ENCODE results near the gene RASAL1. TPM values are rescaled to one million over a fixed set of nuclear protein-coding genes. Genes with fewer than 3 reads are reported as not detected.

Gene RASAL1
- total and polyA plus RNA-seq, 8 donors: 3.0 to 62.0 (median 23.8) TPM

DNA sequence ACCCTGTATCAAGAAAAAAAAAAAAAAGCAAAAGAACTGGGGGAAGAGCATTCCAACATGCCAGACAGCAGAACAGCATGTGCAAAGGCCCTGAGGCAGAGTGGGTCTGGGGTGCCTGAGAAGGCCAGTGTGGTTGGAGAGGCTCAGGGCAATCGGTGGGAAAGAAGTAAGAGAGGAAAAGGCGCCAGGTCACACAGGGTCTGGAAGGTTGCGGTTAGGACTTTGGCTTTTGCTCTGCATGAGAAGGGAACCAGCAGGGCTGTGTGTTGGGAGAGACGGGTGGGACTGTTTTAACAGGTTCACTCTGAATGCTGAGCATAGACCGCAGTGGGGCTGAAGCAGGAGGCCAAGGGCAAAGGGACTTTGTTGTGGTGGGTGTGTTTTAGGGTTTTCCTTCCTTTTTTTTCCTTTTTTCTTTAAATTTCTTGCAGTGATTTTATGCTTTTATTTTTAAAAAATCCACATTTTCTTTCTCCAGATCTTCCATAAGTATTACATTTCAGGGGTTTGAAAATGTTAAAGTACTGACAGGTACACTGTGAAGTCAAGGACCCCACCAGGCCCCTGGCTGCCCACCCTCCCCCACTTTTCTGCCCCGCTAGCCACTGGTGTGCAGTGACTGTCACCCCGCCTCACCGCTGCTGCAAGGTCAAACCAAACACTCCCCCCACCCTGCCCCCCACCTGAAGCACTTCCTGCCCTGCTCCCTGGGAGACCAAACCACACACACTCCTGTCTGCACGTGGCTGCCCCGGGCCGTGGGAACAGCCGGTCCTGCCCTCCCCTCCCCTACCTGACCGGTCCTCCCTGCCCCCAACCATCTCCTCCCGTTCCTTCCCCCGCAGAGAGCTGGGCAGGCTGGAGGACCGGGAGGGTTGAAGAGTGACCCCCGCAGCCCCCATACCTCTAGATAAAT lies 49.1 kb downstream of the RASAL1 start:
- intact Hi-C loops (cut with DNase I; ENCODE audit: low total_unique reads): no loop called here
- Histone ChIP-seq H3K4me1 (peaks cover 0 to 12% (median 0%) of the 10 kb centered on the region in 4 donors), H3K4me3 (no peak overlapping the region), H3K27me3 (peaks cover 0 to 65% (median 0%) of the 10 kb centered on the region in 3 donors), H3K36me3 (no peaks in the 10 kb centered on the region), H3K27ac (no peak overlapping the region), H3K9me3 (no peaks in the 10 kb centered on the region)
- peak in 1 of 2 donors; percentile 65 for DNase-seq
- no peak for TF ChIP-seq POLR2A (IDR thresholded peaks at IDR 0.05)
- 26 to 34% (median 32%) methylated on average over 14 to 17 of the region's 17 CpGs for WGBS, 5 donors

- Histone ChIP-seq H3K27me3 (peaks cover 0 to 67% (median 0%) of the 10 kb centered on the region in 3 donors), H3K4me3 (no peak overlapping the region), H3K36me3 (no peaks in the 10 kb centered on the region), H3K4me1 (peaks cover 0 to 12% (median 0%) of the 10 kb centered on the region in 4 donors), H3K9me3 (no peaks in the 10 kb centered on the region), H3K27ac (no peak overlapping the region)
- WGBS, 5 donors: 79 to 89% (median 85%) methylated on average over 9 to 11 of the region's 11 CpGs
- intact Hi-C loops (cut with DNase I; ENCODE audit: low total_unique reads): no loop called here
- DNase-seq: peak in 1 of 2 donors; percentile 41
- TF ChIP-seq CTCF (IDR thresholded peaks at IDR 0.05) (no peak), POLR2AphosphoS5 (IDR thresholded peaks at IDR 0.05) (no peak), EP300 (IDR thresholded peaks at IDR 0.05) (no peak), POLR2A (IDR thresholded peaks at IDR 0.05) (no peak)
Observed at GRCh38 chr12:113083863-113084435, 51.6 kb downstream of the RASAL1 start.

DNA sequence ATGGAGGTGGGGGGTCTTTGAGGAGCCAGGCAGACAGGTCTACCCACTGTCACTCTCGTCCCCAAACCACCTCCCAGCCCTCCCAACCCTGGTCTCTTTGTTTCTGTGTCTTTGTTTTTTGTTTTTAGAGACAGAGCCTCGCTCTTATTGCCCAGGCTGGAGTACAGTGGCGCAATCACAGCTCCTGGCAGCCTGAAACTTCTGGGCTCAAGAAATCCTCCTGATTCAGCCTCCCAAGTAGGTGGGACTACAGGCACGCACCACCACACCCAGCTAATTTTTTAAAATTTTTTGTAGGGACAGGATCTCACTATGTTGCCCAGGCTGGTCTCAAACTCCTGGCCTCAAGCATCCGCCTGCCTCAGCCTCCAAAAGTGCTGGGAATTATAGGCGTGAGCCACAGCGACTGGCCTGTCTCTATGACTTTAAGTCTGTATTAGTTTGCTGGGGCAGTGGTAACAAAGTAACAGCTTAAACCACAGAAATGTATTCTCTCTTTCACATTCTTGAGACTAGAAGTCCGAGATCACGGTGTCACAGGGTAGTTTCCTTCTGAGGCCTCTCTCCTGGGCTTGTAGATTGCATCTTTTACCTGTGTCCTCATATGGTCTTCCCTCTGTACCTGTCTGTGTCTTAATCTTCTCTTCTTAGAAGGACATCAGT lies 52.9 kb downstream of the RASAL1 start:
- intact Hi-C loops (cut with DNase I; ENCODE audit: low total_unique reads): no loop called here
- DNase-seq: no peak
- no peak for TF ChIP-seq POLR2AphosphoS5 (IDR thresholded peaks at IDR 0.05)
- TF ChIP-seq CTCF (IDR thresholded peaks at IDR 0.05): no peak
- TF ChIP-seq POLR2A (IDR thresholded peaks at IDR 0.05): no peak
- TF ChIP-seq EP300 (IDR thresholded peaks at IDR 0.05): no peak
- WGBS, 5 donors: 82 to 89% (median 83%) methylated on average over 9 of the region's 9 CpGs
- Histone ChIP-seq H3K36me3 (no peaks in the 10 kb centered on the region), H3K4me3 (no peak overlapping the region), H3K9me3 (no peaks in the 10 kb centered on the region), H3K27ac (no peak overlapping the region), H3K4me1 (peaks cover 0 to 12% (median 0%) of the 10 kb centered on the region in 4 donors), H3K27me3 (peaks cover 0 to 68% (median under 1%) of the 10 kb centered on the region in 3 donors)

- H3K4me3 ChIP-seq: no peak overlapping the region
- peak in 1 of 2 donors; percentile 41 for DNase-seq
- H3K36me3 ChIP-seq: no peaks in the 10 kb centered on the region
- H3K27ac ChIP-seq: no peak overlapping the region
- H3K4me1 ChIP-seq: peaks cover 0 to 7% (median 0%) of the 10 kb centered on the region in 4 donors
- intact Hi-C loops (cut with DNase I; ENCODE audit: low total_unique reads): no loop called here
- WGBS, 5 donors: 64 to 86% (median 75%) methylated on average over 4 of the region's 4 CpGs
- H3K9me3 ChIP-seq: no peaks in the 10 kb centered on the region
- TF ChIP-seq POLR2A (IDR thresholded peaks at IDR 0.05) (no peak), POLR2AphosphoS5 (IDR thresholded peaks at IDR 0.05) (no peak), CTCF (IDR thresholded peaks at IDR 0.05) (no peak), EP300 (IDR thresholded peaks at IDR 0.05) (no peak)
- peaks cover 0 to 68% (median 8%) of the 10 kb centered on the region in 3 donors for H3K27me3 ChIP-seq
Observed at GRCh38 chr12:113081873-113082272, 53.7 kb downstream of the RASAL1 start.

All from stomach (tissue), 9 donors.